ENCODE results near the gene HERC2.
"Not testable (repeated sequence)": the region's sequence is repeated elsewhere in the genome, so short reads cannot be mapped to it uniquely, and the experiment has no call there.

Gene HERC2

GRCh38 chr15:28131400-28131799, 190.6 kb downstream of the HERC2 start:
- no peak for DNase-seq (ENCODE audit: low read depth)

GRCh38 chr15:28130651-28131050, 191.3 kb downstream of the HERC2 start:
- no peak for DNase-seq (ENCODE audit: low read depth)

- DNase-seq (ENCODE audit: low read depth) = no peak
These were observed 192.6 kb downstream of the HERC2 start for GRCh38 chr15:28129231-28129848.

GRCh38 chr15:28128031-28128430, 193.9 kb downstream of the HERC2 start:
- DNase-seq (ENCODE audit: low read depth) = no peak

DNA sequence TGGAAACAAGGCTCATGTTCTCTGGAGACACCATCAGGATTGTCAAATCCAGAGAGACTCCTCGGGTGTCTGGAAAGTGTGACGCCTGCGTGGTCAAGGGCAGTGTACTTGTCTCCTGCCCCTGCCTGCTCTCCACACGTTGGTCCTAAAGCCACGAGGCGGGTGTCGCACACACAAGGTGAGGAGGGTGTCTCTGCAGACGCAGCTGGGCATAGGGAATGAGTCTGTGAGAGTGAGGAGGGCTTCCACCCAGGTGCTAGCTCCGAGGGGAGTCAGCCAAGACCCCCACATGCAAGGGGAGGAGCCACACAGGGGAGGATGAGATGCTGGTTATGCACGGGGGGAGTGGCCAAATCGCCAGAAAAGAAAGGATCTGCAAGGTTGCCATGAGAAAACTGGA, 194.9 kb downstream of the HERC2 start:
- DNase-seq (ENCODE audit: low read depth) = no peak

DNA sequence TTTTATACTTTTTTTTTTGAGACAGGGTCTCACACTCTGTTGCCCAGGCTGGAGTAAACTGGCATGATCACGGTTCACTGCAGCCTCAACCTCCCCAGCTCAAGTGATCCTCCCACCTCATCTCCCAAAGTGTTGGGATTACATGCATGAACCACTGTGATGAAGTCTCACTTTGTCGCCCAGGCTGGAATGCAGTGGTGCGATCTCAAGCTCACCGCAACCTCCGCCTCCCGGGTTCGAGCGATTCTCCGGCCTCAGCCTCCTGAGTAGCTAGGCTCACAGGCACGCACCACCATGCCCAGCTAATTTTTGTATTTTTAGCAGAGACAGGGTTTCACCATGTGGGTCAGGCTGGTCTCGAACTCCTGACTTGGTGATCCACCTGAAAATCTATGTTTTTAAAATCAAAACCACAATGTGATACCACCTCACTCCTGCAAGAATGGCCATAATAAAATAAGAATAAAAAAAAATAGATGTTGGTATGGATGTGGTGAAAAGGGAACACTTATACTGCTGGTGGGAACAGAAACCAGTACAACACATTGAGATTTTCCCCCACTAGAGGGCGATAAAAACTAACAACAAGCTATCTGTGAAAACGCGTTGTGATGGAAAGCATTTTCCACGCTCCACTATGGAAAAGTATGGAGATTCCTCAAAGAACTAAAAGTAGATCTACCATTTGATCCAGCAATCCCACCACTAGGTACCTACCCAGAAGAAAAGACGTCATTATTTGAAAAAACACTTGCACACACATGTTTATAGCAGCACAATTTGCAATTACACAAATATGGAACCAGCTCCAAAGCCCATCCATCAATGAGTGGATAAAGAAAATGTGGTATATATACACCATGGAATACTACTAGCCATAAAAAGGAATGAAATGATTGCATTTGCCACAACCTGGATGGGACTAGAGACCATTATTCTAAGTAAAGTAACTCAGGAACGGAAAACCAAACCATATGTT, 196.0 kb downstream of the HERC2 start:
- no peak for DNase-seq (ENCODE audit: low read depth)

DNA sequence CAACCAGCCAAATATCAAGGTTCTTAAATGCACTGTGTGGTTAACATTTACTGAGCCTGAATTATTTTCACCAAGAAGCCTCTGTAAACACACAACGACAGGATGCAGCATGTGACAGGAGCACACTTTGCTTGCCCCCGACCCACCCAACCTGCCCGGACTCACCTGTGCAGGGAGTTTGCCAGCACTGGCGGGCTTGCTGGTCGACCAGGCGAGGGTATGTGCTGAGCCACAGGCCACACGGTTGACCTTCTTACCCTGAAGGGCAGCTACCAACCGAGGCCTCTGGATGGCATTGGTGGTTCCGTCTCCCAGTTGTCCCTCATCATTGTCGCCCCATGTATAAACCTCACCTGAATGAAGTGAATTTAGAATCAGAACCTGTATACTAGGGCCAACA, 197.1 kb downstream of the HERC2 start:
- no peak for DNase-seq (ENCODE audit: low read depth)

DNA sequence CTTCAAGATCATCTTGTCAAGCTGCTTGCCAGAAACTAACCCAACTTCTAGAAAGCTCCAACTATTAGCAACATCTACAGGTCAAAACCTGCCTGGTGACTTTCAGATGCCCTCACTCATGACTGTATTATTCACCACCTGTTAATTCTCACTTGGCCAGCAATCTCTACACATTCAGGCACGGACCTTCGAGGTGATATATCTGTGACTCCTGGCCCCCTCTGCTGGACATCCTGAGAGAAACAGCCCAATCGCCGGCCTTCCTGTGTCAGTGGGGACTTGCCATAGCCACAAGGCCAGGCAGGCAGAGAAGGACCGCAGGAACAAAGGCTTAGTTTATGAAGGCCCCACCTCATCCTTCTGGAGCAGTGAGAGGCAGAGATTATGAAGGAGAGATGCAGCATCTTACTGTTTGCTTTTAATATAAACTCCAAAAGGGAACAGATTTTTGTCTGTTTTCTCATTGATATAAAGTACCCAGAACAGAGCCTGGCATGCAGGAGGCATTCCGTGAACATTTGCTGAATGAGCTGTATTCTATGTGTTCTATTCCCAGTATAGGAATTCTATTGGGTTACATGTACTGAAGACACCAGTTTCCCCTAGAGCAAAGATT, 198.5 kb downstream of the HERC2 start:
- DNase-seq (ENCODE audit: low read depth) = no peak

GRCh38 chr15:28122038-28122949, 199.7 kb downstream of the HERC2 start:
- no peak for DNase-seq (ENCODE audit: low read depth)

DNA sequence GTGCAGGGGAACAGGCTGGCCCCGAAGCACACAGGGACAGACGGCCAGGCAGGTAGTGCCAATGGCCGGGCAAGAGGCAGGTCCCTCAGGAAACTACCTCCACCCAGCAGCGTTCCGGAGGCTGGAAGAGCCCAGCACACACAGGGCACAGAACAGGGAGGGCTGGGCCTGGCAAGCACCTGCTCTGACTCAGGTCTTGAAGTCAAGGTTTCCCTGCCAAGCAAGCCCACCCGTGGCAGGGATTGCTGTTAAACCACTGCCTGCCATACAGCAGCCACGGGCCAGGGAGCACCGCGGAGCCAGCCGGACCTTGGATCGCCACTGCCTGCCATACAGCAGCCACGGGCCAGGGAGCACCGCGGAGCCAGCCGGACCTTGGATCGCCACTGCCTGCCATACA, 200.4 kb downstream of the HERC2 start:
- not testable (repeated sequence) for DNase-seq (ENCODE audit: low read depth)

- no peak for DNase-seq (ENCODE audit: low read depth)
These were observed 201.7 kb downstream of the HERC2 start for GRCh38 chr15:28120359-28120640.

DNA sequence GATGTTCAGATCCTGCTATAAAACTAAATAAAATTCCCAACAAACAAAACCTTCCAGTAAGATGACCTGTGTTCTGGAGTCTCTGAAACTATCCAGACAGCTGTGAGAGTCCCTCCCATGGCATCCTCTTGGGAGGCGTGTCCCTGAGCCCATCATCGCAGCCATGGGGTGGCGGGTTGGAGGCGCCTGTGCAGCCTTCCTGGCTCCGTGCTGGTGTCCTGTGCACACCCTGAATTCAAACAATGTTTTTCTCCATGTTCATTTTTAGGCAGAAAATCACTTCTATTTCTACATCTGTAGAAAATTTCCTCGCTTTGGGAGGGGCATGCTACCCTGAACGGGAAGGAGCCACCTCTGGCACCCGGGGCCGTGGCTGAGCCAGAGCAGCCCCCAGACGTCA, 203.4 kb downstream of the HERC2 start:
- no peak for DNase-seq (ENCODE audit: low read depth)

- no peak for DNase-seq (ENCODE audit: low read depth)
These were observed 203.9 kb downstream of the HERC2 start for GRCh38 chr15:28118083-28118482.

DNA sequence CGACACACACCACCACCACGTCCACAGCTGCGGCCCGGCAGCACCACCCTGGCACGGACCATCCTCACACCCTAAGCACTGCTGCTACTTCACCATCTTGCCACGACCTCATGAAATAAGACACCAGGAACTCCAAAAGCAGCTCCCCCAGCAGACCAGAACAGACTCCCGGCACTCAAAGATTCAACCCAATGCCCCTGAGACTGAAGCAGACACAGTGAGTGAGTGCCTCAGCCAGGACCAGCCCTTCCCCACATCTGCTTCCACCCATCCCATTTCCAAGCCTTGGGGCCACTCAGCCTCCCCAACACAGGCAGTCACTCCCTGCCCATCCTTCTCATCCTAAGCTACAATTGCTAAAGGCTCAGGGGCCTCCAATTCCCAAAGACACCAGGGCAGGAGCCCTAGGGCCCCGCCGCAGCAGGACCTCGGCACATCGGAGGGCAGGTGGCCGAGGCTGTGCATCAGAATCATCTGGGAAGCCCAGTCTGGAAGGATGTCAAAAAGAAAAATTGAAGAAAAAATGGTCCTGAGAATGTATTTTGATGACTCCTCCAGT, 204.5 kb downstream of the HERC2 start:
- no peak for DNase-seq (ENCODE audit: low read depth)

- DNase-seq (ENCODE audit: low read depth) = no peak
These were observed 205.2 kb downstream of the HERC2 start for GRCh38 chr15:28116521-28117431.

GRCh38 chr15:28115871-28116270, 206.1 kb downstream of the HERC2 start:
- DNase-seq (ENCODE audit: low read depth) = no peak

GRCh38 chr15:28114721-28115622, 207.0 kb downstream of the HERC2 start:
- DNase-seq (ENCODE audit: low read depth) = no peak

DNA sequence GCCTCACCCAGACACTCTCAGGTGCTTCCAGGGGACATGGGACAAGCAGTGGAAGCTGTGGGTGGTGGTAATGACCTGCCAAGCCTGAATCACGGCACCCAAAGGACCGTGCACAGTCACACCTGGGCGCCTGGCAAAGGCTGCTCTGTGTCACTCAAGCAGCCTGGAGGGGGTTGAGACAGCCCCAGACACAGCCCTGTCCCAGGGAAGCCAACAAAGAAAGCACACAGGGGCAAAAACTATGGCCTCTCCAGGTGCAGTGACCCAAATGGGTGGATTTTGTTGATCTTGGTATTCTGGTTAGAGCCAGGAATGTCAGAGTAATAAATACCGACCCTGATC, 207.9 kb downstream of the HERC2 start:
- DNase-seq (ENCODE audit: low read depth) = no peak

- DNase-seq (ENCODE audit: low read depth) = no peak
These were observed 208.4 kb downstream of the HERC2 start for GRCh38 chr15:28113394-28114113.

Measured in activated T-helper 9 cell treated with anti-CD3 and anti-CD28 coated beads, Interleukin-2, amount 50 U/mL, for 16 hours (primary cell).